NCI-H748 (cell line): ENCODE measurements around the gene LRGUK.
"Not testable (repeated sequence)": the region's sequence is repeated elsewhere in the genome, so short reads cannot be mapped to it uniquely, and the experiment has no call there.

Experiments
- DNase-seq: peaks from one replicate; lab custom pipeline; 2025; ENCODE audit not compliant: unreplicated experiment; lab: John Stamatoyannopoulos, UW

Gene LRGUK

GRCh38 chr7:134186027-134186426, 58.9 kb downstream of the LRGUK start:
- no peak for DNase-seq

DNA sequence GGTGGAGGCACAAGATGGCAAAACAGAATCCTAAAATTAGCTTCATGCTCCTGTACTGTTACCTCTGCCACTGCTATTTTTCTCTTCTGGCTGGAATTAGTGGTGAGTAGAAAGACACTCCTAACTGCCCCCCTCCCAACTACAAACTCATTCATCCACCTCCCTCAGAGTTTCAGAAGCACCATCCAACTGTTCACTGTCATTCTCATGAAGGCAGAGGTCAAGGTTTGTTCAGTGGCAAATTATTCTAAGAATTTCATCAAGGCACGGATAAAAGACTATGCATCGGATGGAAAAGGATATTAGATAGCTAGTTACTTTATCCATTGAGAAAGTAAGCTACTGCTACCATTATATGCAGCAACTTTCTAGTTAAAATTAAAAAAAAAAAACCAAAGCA, 59.7 kb downstream of the LRGUK start:
- DNase-seq, result no peak

DNA sequence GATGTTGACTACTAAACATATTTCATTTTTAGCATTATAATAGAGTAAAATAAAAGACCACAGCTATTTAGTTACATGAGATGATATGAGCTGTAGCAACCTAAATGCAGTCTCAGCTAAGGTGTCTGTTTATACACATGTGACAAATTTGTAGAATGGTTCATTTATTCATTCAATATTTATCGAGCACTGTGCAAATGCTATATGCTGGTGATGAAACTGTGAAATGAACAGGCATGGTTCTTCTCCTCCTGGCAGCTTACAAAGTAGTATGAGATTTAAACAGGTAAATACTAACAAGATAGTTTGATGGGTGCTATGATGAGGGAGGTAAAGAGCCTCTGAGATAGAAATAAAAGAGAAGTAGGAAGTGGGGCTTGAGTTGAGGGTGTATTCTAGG, 60.8 kb downstream of the LRGUK start:
- DNase-seq, result no peak

DNA sequence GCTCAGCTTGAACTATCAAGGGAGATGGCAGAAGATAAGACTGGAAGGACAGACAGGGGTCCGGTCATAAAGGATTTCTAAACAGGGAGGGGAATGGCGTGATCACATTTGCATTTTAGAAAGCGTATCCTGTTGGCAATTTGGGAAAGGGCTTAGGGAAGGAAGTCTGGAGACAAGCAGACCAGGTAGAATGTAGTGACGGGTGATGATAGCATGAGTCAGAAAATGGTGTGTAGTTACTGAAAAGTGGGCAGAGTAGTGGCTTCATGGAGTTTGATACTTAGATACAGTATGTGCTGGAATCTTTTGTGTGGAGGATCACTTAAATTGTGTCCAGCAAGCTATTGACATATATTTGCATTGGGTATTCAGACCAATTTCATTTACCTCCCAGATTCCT, 61.2 kb downstream of the LRGUK start:
- no peak for DNase-seq

GRCh38 chr7:134189559-134189958, 62.4 kb downstream of the LRGUK start:
- DNase-seq, result no peak

DNA sequence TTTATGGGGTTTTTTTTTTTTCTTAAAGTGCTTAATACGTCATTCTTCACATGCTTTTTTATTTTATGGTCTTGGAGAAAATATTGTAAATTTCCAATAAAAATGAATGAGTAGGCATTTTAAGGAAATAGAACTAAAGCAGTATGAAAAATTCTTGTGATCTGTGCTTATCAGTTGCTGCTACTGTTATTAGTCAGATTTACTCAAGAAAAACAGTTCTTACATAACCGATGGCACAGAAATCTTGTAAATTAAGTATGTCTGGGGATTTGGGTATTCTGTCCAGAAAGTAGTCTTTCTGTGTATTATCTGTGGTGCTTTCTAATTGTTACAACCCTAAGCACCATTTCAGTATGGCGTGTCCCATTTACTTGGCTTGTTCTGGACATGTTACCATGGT, 64.7 kb downstream of the LRGUK start:
- no peak for DNase-seq

- DNase-seq, result no peak
Observed at GRCh38 chr7:134193240-134193639, 66.1 kb downstream of the LRGUK start.

DNA sequence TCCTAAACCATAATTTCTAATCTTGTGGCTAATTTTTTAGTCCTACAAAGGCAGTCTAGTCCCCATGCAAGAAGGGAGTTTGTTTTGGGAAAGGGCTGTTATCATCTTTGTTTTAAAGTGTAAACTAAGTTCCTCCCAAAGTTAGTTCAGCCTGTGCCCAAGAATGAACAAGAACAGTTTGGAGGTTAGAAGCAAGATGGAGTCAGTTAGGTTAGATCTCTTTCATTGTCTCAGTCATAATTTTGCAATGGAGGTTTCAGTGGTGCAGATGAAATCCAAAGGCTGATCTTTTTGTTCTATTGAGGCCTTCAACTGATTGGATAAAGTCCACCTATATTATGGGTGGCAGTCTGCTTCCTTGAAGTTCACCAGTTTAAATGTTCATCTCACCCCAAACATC, 68.1 kb downstream of the LRGUK start:
- no peak for DNase-seq

- no peak for DNase-seq
Observed at GRCh38 chr7:134196439-134196838, 69.3 kb downstream of the LRGUK start.

GRCh38 chr7:134197345-134197744, 70.2 kb downstream of the LRGUK start:
- no peak for DNase-seq

- DNase-seq, result no peak
Observed at GRCh38 chr7:134200970-134201369, 73.8 kb downstream of the LRGUK start.

DNA sequence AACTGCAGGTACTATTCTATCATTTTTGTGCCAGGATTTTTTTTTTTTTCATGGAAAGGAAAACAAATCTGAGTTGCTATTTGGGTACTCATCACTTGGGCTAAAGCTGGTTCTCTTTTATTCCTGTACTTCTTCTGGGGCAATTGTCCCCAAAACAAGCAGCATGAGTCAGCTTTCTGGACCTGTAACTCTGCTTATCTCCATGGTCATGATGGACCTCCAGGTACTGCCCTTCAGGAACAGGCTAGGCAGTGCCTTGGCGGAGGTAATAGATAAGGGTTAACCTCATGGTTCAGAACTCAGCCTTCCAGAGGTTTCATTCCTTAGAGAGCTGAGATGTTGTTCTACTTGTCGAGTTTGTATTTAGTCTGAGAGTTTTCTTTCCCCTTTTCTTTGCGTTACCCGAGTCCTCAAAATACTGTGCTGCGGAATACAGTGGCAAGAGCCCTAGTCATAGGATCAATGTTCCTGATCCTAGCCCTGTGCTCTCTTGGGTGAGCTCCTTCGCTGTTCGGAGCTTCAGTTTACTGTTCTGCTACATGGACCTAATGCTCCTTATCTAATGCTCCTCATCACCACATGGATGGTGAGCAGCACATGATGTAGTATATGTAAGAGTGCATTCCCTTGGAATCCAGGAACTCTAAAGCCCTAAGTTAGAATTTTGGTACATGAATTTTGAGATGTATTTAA, 74.6 kb downstream of the LRGUK start:
- no peak for DNase-seq

GRCh38 chr7:134203186-134203889, 76.2 kb downstream of the LRGUK start:
- DNase-seq, result no peak

DNA sequence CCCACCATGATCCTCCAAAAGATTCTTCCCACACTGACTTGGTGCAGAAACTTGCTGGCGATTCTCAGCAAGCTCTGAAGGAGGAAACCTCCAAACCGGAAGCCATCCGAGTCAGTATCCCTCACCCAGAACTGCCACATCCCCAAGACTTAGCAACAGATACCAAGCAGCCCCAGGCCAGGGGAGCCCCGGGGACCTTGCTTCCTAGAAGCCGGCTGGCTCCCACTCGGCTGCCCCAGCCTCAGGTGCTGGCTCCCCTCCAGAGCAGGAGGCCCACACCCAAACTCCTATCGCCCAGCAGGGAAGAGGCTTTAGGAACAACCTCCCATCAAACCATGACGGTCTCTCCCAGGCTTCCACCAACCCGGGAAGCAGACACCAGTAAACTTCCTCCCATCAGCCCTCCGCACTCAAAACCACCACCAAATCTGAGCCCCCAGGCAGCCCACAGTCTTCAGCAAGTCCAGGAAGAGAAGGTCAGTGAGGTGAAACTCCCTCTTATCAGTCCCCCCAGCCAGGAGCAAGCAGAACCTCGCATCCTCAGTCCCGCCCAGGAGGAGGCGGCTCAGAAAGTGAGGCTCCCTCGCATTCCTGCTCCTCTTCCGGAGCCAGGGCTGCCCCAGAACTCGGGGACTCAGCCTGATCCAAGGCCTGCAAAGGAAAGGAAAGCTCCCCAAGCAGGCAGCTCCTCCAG, 82.3 kb downstream of the LRGUK start:
- no peak for DNase-seq

GRCh38 chr7:134210227-134210626, 83.1 kb downstream of the LRGUK start:
- no peak for DNase-seq

DNA sequence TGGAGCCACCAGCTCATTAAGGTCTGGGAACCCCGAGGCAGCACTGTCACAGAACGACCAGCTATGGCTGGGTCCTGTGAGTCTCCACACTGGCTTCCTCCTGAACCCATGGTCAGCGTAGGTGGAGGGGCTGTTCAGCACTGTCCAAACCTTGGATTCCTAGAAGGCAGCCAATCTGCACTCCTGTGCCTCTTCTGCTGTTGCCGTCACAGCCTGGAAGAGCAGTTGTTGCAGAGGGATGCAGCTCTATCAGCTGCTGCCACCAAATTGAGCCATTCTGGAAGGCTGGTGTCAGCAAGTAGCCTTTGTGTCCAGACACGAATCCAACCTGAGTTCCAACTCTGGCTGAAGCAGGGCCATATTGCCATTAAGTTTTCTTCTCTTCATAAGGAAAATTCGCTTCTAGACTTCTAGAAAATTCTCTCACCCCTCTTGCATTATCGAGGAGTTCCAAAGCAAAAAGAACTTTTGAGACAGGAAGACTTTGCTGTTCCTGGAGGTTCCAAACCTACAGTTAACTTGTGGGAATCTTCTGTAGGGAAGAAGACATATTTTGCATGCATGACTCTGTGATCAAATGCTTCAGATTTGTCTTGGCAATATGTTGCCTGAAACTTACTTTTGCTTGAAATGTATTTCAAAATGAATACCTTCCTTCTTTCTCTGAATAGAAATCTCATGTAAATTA, 84.0 kb downstream of the LRGUK start:
- no peak for DNase-seq

DNA sequence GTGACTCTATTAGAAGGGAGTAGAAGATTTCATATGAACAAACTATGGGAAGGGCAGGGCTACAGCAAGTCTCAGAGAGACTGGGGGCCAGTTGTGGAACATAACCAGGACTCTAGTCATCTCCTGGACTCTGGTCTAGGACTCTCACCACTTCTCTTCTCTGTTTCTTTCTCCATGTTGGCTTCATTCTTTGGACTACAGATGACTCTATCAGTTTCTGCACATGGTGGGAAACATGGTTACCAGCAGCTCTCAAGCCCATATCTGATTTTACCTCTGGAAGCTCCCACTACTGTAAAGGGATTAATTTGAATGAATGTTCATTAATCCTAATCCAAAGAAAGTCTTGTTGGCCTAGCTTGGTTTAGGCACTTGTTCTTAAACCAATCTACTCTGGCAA, 84.7 kb downstream of the LRGUK start:
- DNase-seq, result no peak

- DNase-seq, result no peak
Observed at GRCh38 chr7:134212576-134213546, 85.7 kb downstream of the LRGUK start.

DNA sequence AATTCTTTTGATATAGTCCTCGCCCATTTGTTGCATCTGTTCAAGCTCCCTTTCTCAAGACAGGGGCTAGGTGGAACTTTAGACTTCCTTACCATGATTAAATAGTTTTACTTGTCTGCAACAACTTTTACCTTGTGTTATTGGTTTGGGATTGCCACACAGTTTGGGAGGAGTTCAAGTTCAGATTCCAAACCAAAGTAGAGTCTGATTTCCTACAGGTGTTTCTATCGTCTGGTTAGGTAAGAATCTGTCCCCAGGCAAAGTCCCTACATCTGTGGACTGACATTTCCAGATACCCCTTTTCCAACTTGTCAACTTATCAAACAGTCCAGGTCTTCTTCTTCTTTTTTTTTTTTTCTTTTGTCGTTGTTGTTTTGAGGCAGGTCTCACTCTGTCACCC, 93.1 kb downstream of the LRGUK start:
- DNase-seq, result no peak

DNA sequence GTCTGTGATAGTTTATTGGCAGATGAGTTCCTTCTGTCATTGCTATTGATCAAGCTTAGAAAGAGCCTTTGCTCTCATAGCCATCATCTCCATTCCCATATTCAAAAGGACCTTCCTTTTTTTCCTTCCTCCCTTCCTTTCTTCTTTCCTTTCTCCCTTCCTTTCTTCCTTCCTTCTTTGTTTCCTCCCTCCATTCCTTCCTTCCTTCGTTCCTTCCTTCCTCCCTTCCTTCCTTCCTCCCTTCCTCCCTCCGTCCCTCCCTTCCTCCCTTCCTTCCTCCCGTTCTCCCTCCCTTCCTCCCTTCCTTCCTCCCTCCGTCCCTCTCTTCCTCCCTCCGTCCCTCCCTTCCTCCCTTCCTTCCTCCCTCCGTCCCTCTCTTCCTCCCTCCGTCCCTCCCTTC, 104.2 kb downstream of the LRGUK start:
- not testable (repeated sequence) for DNase-seq

GRCh38 chr7:134234216-134234615, 107.1 kb downstream of the LRGUK start:
- DNase-seq, result no peak
